ENCODE data around the gene PLEKHH1.

PLEKHH1 gene

GRCh38 chr14:67570453-67570852 lies 37.4 kb downstream of the PLEKHH1 start:
- ChIA-PET POLR2A (no interaction called here), CTCF (interaction anchor here (0.5 to 9.4 kb wide), 23 partner anchors 8 to 1768 kb away, joined by 3 to 143 read pairs (median 5); partner anchors contain the start of genes PIGH and PLEKHH1)
- TF ChIP-seq HIC1 (tag by site-specific recombination; IDR thresholded peaks at IDR 0.05), result no peak
- no peak for TF ChIP-seq ZNF610 (tag by site-specific recombination; IDR thresholded peaks at IDR 0.05; ENCODE audit: borderline replicate concordance)
- no peak for TF ChIP-seq ZNF2 (tag by site-specific recombination; IDR thresholded peaks at IDR 0.05)
- no peak for TF ChIP-seq ZNF211 (tag by site-specific recombination; IDR thresholded peaks at IDR 0.05; ENCODE audit: low read depth)
- H3K27ac ChIP-seq (ENCODE audit: extremely low read depth, low read depth, low read length), result no peak overlapping the region
- peaks cover 0 to 22% of the 10 kb centered on the region in 2 experiments; a peak in 1 of 3 replicates for H3K36me3 ChIP-seq (ENCODE audit: control insufficient read depth in 2 of 2, insufficient read depth in 1 of 2, low read length in 2 of 2)
- no peaks in the 10 kb centered on the region for H3K9me3 ChIP-seq (ENCODE audit: control insufficient read depth, insufficient read depth, low read depth, low read length)
- no peak overlapping the region for H3K4me3 ChIP-seq (ENCODE audit: low read depth, low read length)
- no peaks in the 10 kb centered on the region for H3K4me1 ChIP-seq (ENCODE audit: control insufficient read depth, insufficient read depth, low read length)

- H3K27ac ChIP-seq (ENCODE audit: extremely low read depth, low read depth, low read length), result no peak overlapping the region
- no peaks in the 10 kb centered on the region for H3K9me3 ChIP-seq (ENCODE audit: control insufficient read depth, insufficient read depth, low read depth, low read length)
- H3K4me1 ChIP-seq (ENCODE audit: control insufficient read depth, insufficient read depth, low read length), result no peaks in the 10 kb centered on the region
- ChIA-PET POLR2A (interaction anchor here (0.6 to 1.3 kb wide), 6 partner anchors 14 to 144 kb away, joined by 3 to 6 read pairs (median 4); partner anchors contain the start of genes PIGH and PLEKHH1), CTCF (interaction anchor here (0.5 to 9.4 kb wide), 40 partner anchors 9 to 1769 kb away, joined by 3 to 143 read pairs (median 4); partner anchors contain the start of genes PIGH and PLEKHH1)
- no peak overlapping the region for H3K4me3 ChIP-seq (ENCODE audit: low read depth, low read length)
- H3K36me3 ChIP-seq (ENCODE audit: control insufficient read depth in 2 of 2, insufficient read depth in 1 of 2, low read length in 2 of 2), result peaks cover 0 to 32% of the 10 kb centered on the region in 2 experiments; a peak in 1 of 3 replicates
- TF ChIP-seq CTCF (tag by site-specific recombination; IDR thresholded peaks at IDR 0.05), result peak; percentile 62
- no peak for TF ChIP-seq ZNF558 (tag by site-specific recombination; IDR thresholded peaks at IDR 0.05)
- TF ChIP-seq ZNF660 (tag by site-specific recombination; IDR thresholded peaks at IDR 0.05), result peak; percentile 54; the same call in 1 of the 2 replicates
- TF ChIP-seq ZNF157 (tag by site-specific recombination; IDR thresholded peaks at IDR 0.05), result no peak
- peak; percentile 47 for TF ChIP-seq ZNF654 (tag by site-specific recombination; IDR thresholded peaks at IDR 0.05; ENCODE audit: low read depth)
- TF ChIP-seq ZBTB21 (tag by site-specific recombination; IDR thresholded peaks at IDR 0.05), result no peak
- no peak for TF ChIP-seq ZNF266 (tag by site-specific recombination; IDR thresholded peaks at IDR 0.05; ENCODE audit: low read depth)
These were observed 38.3 kb downstream of the PLEKHH1 start for GRCh38 chr14:67571275-67571990.

GRCh38 chr14:67571991-67572323 lies 38.9 kb downstream of the PLEKHH1 start:
- POLR2A ChIA-PET, result interaction anchor here (0.6 to 1.3 kb wide), 5 partner anchors 28 to 144 kb away, joined by 3 to 5 read pairs (median 4); partner anchors contain the start of genes PIGH and PLEKHH1
- CTCF ChIA-PET, result interaction anchor here (0.7 to 9.4 kb wide), 29 partner anchors 10 to 215 kb away, joined by 3 to 143 read pairs (median 6); partner anchors contain the start of genes PIGH and PLEKHH1
- Histone ChIP-seq H3K4me3 (ENCODE audit: low read depth, low read length) (no peak overlapping the region), H3K27ac (ENCODE audit: extremely low read depth, low read depth, low read length) (no peak overlapping the region), H3K9me3 (ENCODE audit: control insufficient read depth, insufficient read depth, low read depth, low read length) (no peaks in the 10 kb centered on the region), H3K4me1 (ENCODE audit: control insufficient read depth, insufficient read depth, low read length) (no peaks in the 10 kb centered on the region), H3K36me3 (ENCODE audit: control insufficient read depth in 2 of 2, insufficient read depth in 1 of 2, low read length in 2 of 2) (peaks cover 0 to 36% of the 10 kb centered on the region in 2 experiments; a peak in 1 of 3 replicates)
- no peak for TF ChIP-seq ZBTB11 (tag by site-specific recombination; conservative IDR thresholded peaks at IDR 0.05; ENCODE audit: low read depth)
- no peak for TF ChIP-seq ZNF274 (IDR thresholded peaks at IDR 0.05; ENCODE audit: low read length)
- TF ChIP-seq ZNF274 (tag by site-specific recombination; IDR thresholded peaks at IDR 0.05; ENCODE audit: borderline replicate concordance), result no peak
- TF ChIP-seq KLF1 (tag by site-specific recombination; IDR thresholded peaks at IDR 0.05), result peak; percentile 83
- no peak for TF ChIP-seq ZBTB49 (tag by site-specific recombination; IDR thresholded peaks at IDR 0.05; ENCODE audit: low read depth)
- no peak for TF ChIP-seq ZNF76 (tag by site-specific recombination; IDR thresholded peaks at IDR 0.05; ENCODE audit: borderline replicate concordance, low read depth)
